HEK293 (cell line): ENCODE measurements around the gene RSU1.

Experiments
- CTCF ChIA-PET: fragments of 350-600 bp; formaldehyde crosslinking; extraction: SDS; loops from one replicate; lab custom pipeline; 2021; ENCODE audit warnings: antibody characterized with exemption; lab: Yijun Ruan, JAX
- POLR2A ChIA-PET: fragments of 300-600 bp; formaldehyde crosslinking; extraction: SDS; loops from one replicate; lab custom pipeline; 2020; ENCODE audit warnings: antibody characterized with exemption, inconsistent platforms; lab: Yijun Ruan, JAX
- H3K27ac ChIP-seq: fragments of 200-500 bp; sonication (Bioruptor generic); 2 replicates; pipeline ENCODE4 v1.5.1; 2014; ENCODE audit warnings: low read depth, low read length, control low read depth, inconsistent platforms; ENCODE audit errors: extremely low read depth
- H3K36me3 ChIP-seq, 2 experiments: fragments of 200-500 bp in 1 of 2; sonication (Bioruptor generic) in 1 of 2; 1 replicate in 1 of 2; 2 replicates in 1 of 2; pipeline ENCODE4 v1.5.1; 2014 to 2017; ENCODE audit warnings: inconsistent platforms in 2 of 2, low read length in 2 of 2; ENCODE audit not compliant: control insufficient read depth in 2 of 2, insufficient read depth in 1 of 2
- H3K4me1 ChIP-seq: fragments of 200-500 bp; sonication (Bioruptor generic); 2 replicates; pipeline ENCODE4 v1.5.1; 2014; ENCODE audit warnings: mild to moderate bottlenecking, low read length, inconsistent platforms; ENCODE audit not compliant: control insufficient read depth, insufficient read depth
- H3K4me3 ChIP-seq: 2 replicates; pipeline ENCODE4 v1.5.1; 2011; ENCODE audit warnings: low read depth, mild to moderate bottlenecking, control low read depth, low read length, moderate library complexity
- H3K9me3 ChIP-seq: fragments of 200-500 bp; sonication (Bioruptor generic); 2 replicates; pipeline ENCODE4 v1.5.1; 2014; ENCODE audit warnings: low read depth, low read length, inconsistent platforms; ENCODE audit not compliant: control insufficient read depth, insufficient read depth
- BCL6B ChIP-seq: fragments of 450-650 bp; formaldehyde crosslinking; IDR thresholded peaks from 2 replicates; pipeline ENCODE4 v1.5.1; 2017; ENCODE audit warnings: missing biosample characterization, missing genetic modification characterization
- GLI4 ChIP-seq: fragments of 450-650 bp; formaldehyde crosslinking; IDR thresholded peaks from 2 replicates; pipeline ENCODE4 v1.5.1; 2016; ENCODE audit warnings: missing biosample characterization, missing genetic modification characterization
- HOXD13 ChIP-seq: sonication (generic); formaldehyde crosslinking; IDR thresholded peaks from 2 replicates; pipeline ENCODE4 v1.8.0; 2022; ENCODE audit warnings: missing genetic modification reagents, borderline replicate concordance
- IKZF3 ChIP-seq: fragments of 450-650 bp; IDR thresholded peaks from 2 replicates; pipeline ENCODE4 v1.5.0; 2018; ENCODE audit warnings: missing biosample characterization, mild to moderate bottlenecking, missing genetic modification characterization, moderate library complexity
- PRDM6 ChIP-seq: fragments of 450-650 bp; formaldehyde crosslinking; IDR thresholded peaks from 2 replicates; pipeline ENCODE4 v1.5.1; 2017; ENCODE audit warnings: missing biosample characterization, missing genetic modification characterization
- TRIM28 ChIP-seq: IDR thresholded peaks from 2 replicates; pipeline ENCODE4 v1.6.1; 2011; ENCODE audit warnings: low read length, control low read depth, borderline replicate concordance
- ZNF350 ChIP-seq: fragments of 450-650 bp; formaldehyde crosslinking; IDR thresholded peaks from 2 replicates; pipeline ENCODE4 v1.5.0; 2017; ENCODE audit warnings: missing biosample characterization, mild to moderate bottlenecking, missing genetic modification characterization
- ZNF394 ChIP-seq: fragments of 450-650 bp; formaldehyde crosslinking; IDR thresholded peaks from 2 replicates; pipeline ENCODE4 v1.5.1; 2016; ENCODE audit warnings: missing biosample characterization, missing genetic modification characterization, mild to moderate bottlenecking, moderate library complexity, borderline replicate concordance
- ZNF433 ChIP-seq: fragments of 450-650 bp; formaldehyde crosslinking; IDR thresholded peaks from 2 replicates; pipeline ENCODE4 v1.5.1; 2016; ENCODE audit warnings: missing biosample characterization, missing genetic modification characterization, low read depth
- ZNF549 ChIP-seq: fragments of 450-650 bp; IDR thresholded peaks from 2 replicates; pipeline ENCODE4 v1.5.1; 2018; ENCODE audit warnings: missing biosample characterization, missing genetic modification characterization, mild to moderate bottlenecking, inconsistent platforms, moderate library complexity
- ZNF645 ChIP-seq: fragments of 450-650 bp; formaldehyde crosslinking; IDR thresholded peaks from 2 replicates; pipeline ENCODE4; 2016; ENCODE audit warnings: missing biosample characterization, missing genetic modification characterization
- ZNF704 ChIP-seq: fragments of 450-650 bp; formaldehyde crosslinking; IDR thresholded peaks from 2 replicates; pipeline ENCODE4 v1.5.1; 2016; ENCODE audit warnings: missing biosample characterization, missing genetic modification characterization
- ZSCAN16 ChIP-seq: fragments of 450-650 bp; formaldehyde crosslinking; IDR thresholded peaks from 2 replicates; pipeline ENCODE4 v1.5.1; 2016; ENCODE audit warnings: missing biosample characterization, missing genetic modification characterization
- TF ChIP-seq, protein P1 (sequence below): fragments of 450-650 bp; formaldehyde crosslinking; IDR thresholded peaks from 2 replicates; pipeline ENCODE4 v1.5.1; 2016; ENCODE audit warnings: missing biosample characterization, missing genetic modification characterization
- TF ChIP-seq, protein P2 (sequence below): fragments of 450-650 bp; formaldehyde crosslinking; IDR thresholded peaks from 2 replicates; pipeline ENCODE4 v1.5.1; 2016; ENCODE audit warnings: missing biosample characterization, missing genetic modification characterization
- TF ChIP-seq, protein P3 (sequence below): fragments of 450-650 bp; formaldehyde crosslinking; IDR thresholded peaks from 2 replicates; pipeline ENCODE4 v1.5.0; 2017; ENCODE audit warnings: missing biosample characterization, missing genetic modification characterization, borderline replicate concordance
- TF ChIP-seq, protein P4 (sequence below): fragments of 450-650 bp; formaldehyde crosslinking; IDR thresholded peaks from 2 replicates; pipeline ENCODE4 v1.5.1; 2016; ENCODE audit warnings: missing biosample characterization, missing genetic modification characterization

RSU1 gene

DNA sequence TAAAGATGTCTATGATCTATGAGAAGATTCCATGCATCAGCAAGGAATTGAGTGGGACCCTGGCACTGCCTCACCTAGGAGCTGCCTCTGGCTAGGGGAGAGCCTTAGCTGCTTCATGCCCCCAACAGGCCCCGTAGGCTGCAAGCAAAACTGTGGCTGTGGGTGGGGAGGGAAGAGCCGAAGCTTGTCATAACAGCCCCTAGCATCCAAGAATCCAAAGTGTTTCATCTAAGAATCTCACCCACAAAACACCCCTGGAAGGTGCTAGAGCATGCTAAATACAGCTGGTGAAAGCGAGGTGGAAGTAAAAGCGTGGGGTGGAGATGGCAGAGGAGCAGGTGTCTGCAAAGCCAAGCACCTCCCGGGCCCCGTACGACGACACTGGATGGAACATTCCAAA, 208.0 kb downstream of the RSU1 start:
- no peaks in the 10 kb centered on the region for H3K4me1 ChIP-seq
- H3K36me3 ChIP-seq, result no peaks in the 10 kb centered on the region
- POLR2A ChIA-PET, result no interaction called here
- CTCF ChIA-PET, result interaction anchor here (0.6 kb wide), 2 partner anchors 81 to 684 kb away, joined by 3 read pairs; no protein-coding TSS in a partner anchor
- H3K4me3 ChIP-seq, result no peak overlapping the region
- H3K9me3 ChIP-seq, result no peaks in the 10 kb centered on the region
- TF ChIP-seq IKZF3 (tag by site-specific recombination) (no peak), ZNF704 (tag by site-specific recombination) (no peak), ZNF433 (no peak), ZNF350 (tag by site-specific recombination) (no peak), ZNF549 (tag by site-specific recombination) (no peak), TRIM28 (no peak), ZNF394 (tag by site-specific recombination) (no peak), BCL6B (tag by site-specific recombination) (no peak), PRDM6 (tag by site-specific recombination) (no peak), ZSCAN16 (no peak), HOXD13 (no peak), GLI4 (tag by site-specific recombination) (no peak), ZNF645 (tag by site-specific recombination) (no peak)
- TF ChIP-seq, protein P1, sequence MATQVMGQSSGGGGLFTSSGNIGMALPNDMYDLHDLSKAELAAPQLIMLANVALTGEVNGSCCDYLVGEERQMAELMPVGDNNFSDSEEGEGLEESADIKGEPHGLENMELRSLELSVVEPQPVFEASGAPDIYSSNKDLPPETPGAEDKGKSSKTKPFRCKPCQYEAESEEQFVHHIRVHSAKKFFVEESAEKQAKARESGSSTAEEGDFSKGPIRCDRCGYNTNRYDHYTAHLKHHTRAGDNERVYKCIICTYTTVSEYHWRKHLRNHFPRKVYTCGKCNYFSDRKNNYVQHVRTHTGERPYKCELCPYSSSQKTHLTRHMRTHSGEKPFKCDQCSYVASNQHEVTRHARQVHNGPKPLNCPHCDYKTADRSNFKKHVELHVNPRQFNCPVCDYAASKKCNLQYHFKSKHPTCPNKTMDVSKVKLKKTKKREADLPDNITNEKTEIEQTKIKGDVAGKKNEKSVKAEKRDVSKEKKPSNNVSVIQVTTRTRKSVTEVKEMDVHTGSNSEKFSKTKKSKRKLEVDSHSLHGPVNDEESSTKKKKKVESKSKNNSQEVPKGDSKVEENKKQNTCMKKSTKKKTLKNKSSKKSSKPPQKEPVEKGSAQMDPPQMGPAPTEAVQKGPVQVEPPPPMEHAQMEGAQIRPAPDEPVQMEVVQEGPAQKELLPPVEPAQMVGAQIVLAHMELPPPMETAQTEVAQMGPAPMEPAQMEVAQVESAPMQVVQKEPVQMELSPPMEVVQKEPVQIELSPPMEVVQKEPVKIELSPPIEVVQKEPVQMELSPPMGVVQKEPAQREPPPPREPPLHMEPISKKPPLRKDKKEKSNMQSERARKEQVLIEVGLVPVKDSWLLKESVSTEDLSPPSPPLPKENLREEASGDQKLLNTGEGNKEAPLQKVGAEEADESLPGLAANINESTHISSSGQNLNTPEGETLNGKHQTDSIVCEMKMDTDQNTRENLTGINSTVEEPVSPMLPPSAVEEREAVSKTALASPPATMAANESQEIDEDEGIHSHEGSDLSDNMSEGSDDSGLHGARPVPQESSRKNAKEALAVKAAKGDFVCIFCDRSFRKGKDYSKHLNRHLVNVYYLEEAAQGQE (tag by site-specific recombination), result no peak
- TF ChIP-seq, protein P2, sequence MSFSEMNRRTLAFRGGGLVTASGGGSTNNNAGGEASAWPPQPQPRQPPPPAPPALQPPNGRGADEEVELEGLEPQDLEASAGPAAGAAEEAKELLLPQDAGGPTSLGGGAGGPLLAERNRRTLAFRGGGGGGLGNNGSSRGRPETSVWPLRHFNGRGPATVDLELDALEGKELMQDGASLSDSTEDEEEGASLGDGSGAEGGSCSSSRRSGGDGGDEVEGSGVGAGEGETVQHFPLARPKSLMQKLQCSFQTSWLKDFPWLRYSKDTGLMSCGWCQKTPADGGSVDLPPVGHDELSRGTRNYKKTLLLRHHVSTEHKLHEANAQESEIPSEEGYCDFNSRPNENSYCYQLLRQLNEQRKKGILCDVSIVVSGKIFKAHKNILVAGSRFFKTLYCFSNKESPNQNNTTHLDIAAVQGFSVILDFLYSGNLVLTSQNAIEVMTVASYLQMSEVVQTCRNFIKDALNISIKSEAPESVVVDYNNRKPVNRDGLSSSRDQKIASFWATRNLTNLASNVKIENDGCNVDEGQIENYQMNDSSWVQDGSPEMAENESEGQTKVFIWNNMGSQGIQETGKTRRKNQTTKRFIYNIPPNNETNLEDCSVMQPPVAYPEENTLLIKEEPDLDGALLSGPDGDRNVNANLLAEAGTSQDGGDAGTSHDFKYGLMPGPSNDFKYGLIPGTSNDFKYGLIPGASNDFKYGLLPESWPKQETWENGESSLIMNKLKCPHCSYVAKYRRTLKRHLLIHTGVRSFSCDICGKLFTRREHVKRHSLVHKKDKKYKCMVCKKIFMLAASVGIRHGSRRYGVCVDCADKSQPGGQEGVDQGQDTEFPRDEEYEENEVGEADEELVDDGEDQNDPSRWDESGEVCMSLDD, result no peak
- TF ChIP-seq, protein P3, sequence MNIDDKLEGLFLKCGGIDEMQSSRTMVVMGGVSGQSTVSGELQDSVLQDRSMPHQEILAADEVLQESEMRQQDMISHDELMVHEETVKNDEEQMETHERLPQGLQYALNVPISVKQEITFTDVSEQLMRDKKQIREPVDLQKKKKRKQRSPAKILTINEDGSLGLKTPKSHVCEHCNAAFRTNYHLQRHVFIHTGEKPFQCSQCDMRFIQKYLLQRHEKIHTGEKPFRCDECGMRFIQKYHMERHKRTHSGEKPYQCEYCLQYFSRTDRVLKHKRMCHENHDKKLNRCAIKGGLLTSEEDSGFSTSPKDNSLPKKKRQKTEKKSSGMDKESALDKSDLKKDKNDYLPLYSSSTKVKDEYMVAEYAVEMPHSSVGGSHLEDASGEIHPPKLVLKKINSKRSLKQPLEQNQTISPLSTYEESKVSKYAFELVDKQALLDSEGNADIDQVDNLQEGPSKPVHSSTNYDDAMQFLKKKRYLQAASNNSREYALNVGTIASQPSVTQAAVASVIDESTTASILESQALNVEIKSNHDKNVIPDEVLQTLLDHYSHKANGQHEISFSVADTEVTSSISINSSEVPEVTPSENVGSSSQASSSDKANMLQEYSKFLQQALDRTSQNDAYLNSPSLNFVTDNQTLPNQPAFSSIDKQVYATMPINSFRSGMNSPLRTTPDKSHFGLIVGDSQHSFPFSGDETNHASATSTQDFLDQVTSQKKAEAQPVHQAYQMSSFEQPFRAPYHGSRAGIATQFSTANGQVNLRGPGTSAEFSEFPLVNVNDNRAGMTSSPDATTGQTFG (tag by site-specific recombination), result no peak
- TF ChIP-seq, protein P4, sequence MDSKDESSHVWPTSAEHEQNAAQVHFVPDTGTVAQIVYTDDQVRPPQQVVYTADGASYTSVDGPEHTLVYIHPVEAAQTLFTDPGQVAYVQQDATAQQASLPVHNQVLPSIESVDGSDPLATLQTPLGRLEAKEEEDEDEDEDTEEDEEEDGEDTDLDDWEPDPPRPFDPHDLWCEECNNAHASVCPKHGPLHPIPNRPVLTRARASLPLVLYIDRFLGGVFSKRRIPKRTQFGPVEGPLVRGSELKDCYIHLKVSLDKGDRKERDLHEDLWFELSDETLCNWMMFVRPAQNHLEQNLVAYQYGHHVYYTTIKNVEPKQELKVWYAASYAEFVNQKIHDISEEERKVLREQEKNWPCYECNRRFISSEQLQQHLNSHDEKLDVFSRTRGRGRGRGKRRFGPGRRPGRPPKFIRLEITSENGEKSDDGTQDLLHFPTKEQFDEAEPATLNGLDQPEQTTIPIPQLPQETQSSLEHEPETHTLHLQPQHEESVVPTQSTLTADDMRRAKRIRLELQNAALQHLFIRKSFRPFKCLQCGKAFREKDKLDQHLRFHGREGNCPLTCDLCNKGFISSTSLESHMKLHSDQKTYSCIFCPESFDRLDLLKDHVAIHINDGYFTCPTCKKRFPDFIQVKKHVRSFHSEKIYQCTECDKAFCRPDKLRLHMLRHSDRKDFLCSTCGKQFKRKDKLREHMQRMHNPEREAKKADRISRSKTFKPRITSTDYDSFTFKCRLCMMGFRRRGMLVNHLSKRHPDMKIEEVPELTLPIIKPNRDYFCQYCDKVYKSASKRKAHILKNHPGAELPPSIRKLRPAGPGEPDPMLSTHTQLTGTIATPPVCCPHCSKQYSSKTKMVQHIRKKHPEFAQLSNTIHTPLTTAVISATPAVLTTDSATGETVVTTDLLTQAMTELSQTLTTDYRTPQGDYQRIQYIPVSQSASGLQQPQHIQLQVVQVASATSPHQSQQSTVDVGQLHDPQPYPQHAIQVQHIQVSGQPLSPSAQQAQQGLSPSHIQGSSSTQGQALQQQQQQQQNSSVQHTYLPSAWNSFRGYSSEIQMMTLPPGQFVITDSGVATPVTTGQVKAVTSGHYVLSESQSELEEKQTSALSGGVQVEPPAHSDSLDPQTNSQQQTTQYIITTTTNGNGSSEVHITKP (tag by site-specific recombination), result no peak
- H3K27ac ChIP-seq, result no peak overlapping the region
